ENCODE results near the gene IGFL2. TPM values are rescaled to one million over a fixed set of nuclear protein-coding genes. Genes with fewer than 3 reads are reported as not detected.

IGFL2 gene
- total and polyA plus RNA-seq, 4 donors = 0.08 TPM; not detected in 3

- TF ChIP-seq, protein P1, sequence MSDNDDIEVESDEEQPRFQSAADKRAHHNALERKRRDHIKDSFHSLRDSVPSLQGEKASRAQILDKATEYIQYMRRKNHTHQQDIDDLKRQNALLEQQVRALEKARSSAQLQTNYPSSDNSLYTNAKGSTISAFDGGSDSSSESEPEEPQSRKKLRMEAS (IDR thresholded peaks at IDR 0.05) = no peak
- no peak for TF ChIP-seq YY1 (IDR thresholded peaks at IDR 0.05)
- TF ChIP-seq EGR1 (IDR thresholded peaks at IDR 0.05; ENCODE audit: low read depth in 2 of 2) = no peak
- no peak for TF ChIP-seq HNF4A (conservative IDR thresholded peaks at IDR 0.05)
- no peak for TF ChIP-seq HNF4G (IDR thresholded peaks at IDR 0.05)
Measured at GRCh38 chr19:46125447-46125846, 22.6 kb upstream of the IGFL2 start (continued).

GRCh38 chr19:46126086-46126580 lies 21.9 kb upstream of the IGFL2 start:
- H3K4me1 ChIP-seq (ENCODE audit: control insufficient read depth in 4 of 4, insufficient read depth in 4 of 4, low read length in 3 of 4) = no peaks in the 10 kb centered on the region
- WGBS = 78% methylated on average over 2 of the region's 2 CpGs
- H3K27me3 ChIP-seq (ENCODE audit: control insufficient read depth in 4 of 4, insufficient read depth in 4 of 4, low read length in 3 of 4) = no peaks in the 10 kb centered on the region
- H3K27ac ChIP-seq (ENCODE audit: low read depth in 1 of 2, low read length in 2 of 2) = no peak overlapping the region
- no peak for TF ChIP-seq FOXA1 (IDR thresholded peaks at IDR 0.05)
- no peak for TF ChIP-seq NR2F2 (IDR thresholded peaks at IDR 0.05)
- no peak for TF ChIP-seq CTCF (IDR thresholded peaks at IDR 0.05; ENCODE audit: low read depth, low read length, missing input control)
- TF ChIP-seq RXRA (IDR thresholded peaks at IDR 0.05) = no peak
- TF ChIP-seq YY1 (IDR thresholded peaks at IDR 0.05) = no peak
- no peak for TF ChIP-seq ZBTB33 (IDR thresholded peaks at IDR 0.05)
- no peak for TF ChIP-seq TAF1 (conservative IDR thresholded peaks at IDR 0.05)
- TF ChIP-seq, protein P1 (IDR thresholded peaks at IDR 0.05) = no peak
- TF ChIP-seq, protein P2, sequence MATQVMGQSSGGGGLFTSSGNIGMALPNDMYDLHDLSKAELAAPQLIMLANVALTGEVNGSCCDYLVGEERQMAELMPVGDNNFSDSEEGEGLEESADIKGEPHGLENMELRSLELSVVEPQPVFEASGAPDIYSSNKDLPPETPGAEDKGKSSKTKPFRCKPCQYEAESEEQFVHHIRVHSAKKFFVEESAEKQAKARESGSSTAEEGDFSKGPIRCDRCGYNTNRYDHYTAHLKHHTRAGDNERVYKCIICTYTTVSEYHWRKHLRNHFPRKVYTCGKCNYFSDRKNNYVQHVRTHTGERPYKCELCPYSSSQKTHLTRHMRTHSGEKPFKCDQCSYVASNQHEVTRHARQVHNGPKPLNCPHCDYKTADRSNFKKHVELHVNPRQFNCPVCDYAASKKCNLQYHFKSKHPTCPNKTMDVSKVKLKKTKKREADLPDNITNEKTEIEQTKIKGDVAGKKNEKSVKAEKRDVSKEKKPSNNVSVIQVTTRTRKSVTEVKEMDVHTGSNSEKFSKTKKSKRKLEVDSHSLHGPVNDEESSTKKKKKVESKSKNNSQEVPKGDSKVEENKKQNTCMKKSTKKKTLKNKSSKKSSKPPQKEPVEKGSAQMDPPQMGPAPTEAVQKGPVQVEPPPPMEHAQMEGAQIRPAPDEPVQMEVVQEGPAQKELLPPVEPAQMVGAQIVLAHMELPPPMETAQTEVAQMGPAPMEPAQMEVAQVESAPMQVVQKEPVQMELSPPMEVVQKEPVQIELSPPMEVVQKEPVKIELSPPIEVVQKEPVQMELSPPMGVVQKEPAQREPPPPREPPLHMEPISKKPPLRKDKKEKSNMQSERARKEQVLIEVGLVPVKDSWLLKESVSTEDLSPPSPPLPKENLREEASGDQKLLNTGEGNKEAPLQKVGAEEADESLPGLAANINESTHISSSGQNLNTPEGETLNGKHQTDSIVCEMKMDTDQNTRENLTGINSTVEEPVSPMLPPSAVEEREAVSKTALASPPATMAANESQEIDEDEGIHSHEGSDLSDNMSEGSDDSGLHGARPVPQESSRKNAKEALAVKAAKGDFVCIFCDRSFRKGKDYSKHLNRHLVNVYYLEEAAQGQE (IDR thresholded peaks at IDR 0.05) = no peak
- TF ChIP-seq HNF4G (IDR thresholded peaks at IDR 0.05) = no peak
- no peak for TF ChIP-seq RAD21 (IDR thresholded peaks at IDR 0.05)
- no peak for TF ChIP-seq GABPA (IDR thresholded peaks at IDR 0.05 in 1 of 2, conservative IDR thresholded peaks at IDR 0.05 in 1 of 2)
- TF ChIP-seq SP1 (IDR thresholded peaks at IDR 0.05) = no peak
- TF ChIP-seq FOXA2 (IDR thresholded peaks at IDR 0.05) = no peak
- TF ChIP-seq EGR1 (IDR thresholded peaks at IDR 0.05; ENCODE audit: low read depth in 2 of 2) = no peak
- no peak overlapping the region for H3K4me3 ChIP-seq (ENCODE audit: low read depth in 1 of 3, low read length in 3 of 3)
- H3K36me3 ChIP-seq (ENCODE audit: control insufficient read depth in 4 of 4, insufficient read depth in 3 of 4, low read depth in 1 of 4, low read length in 3 of 4) = no peaks in the 10 kb centered on the region
- no peaks in the 10 kb centered on the region for H3K9me3 ChIP-seq (ENCODE audit: control insufficient read depth in 4 of 4, low read length in 3 of 4)
- no peak for DNase-seq (ENCODE audit: low spot score)
- no peak overlapping the region for H3K9ac ChIP-seq (ENCODE audit: low read depth in 1 of 2, low read length in 2 of 2)
